Epithelial cell of prostate (primary cell): ENCODE results near the gene GTF2F1.
A peak's percentile ranks its signal among the peaks of the same experiment; 100 is the strongest.
"Not testable (repeated sequence)": the region's sequence is repeated elsewhere in the genome, so short reads cannot be mapped to it uniquely, and the experiment has no call there.

Experiments
- DNase-seq: peaks from one replicate; pipeline ENCODE4 v3.0.0-alpha.2; 2011; ENCODE audit warnings: low read depth, low spot score
- H3K27ac ChIP-seq: fragments of 450-650 bp; 2 replicates; pipeline ENCODE4 v1.5.1; 2017; ENCODE audit warnings: mild to moderate bottlenecking

Gene GTF2F1

GRCh38 chr19:6393074-6393982, at the start of gene GTF2F1:
Gene GTF2F1 (minus strand): TSS chr19:6393164. CDS start chr19:6392995, 169 bp downstream.
- peak within 1 kb of the TSS; percentile 78 for H3K27ac ChIP-seq
- DNase-seq = peak; percentile 36

- no peak for DNase-seq
- H3K27ac ChIP-seq = no peak overlapping the region
Observed at GRCh38 chr19:6442087-6442688, 49.2 kb upstream of the GTF2F1 start.

GRCh38 chr19:6440905-6441304, 47.9 kb upstream of the GTF2F1 start:
- no peak for DNase-seq
- no peak overlapping the region for H3K27ac ChIP-seq

GRCh38 chr19:6439743-6440142, 46.8 kb upstream of the GTF2F1 start:
- DNase-seq = no peak
- H3K27ac ChIP-seq = no peak overlapping the region

- H3K27ac ChIP-seq = no peak within 1 kb of the TSS
- no peak for DNase-seq
Observed at GRCh38 chr19:6433663-6434062, 40.7 kb upstream of the GTF2F1 start, which contains the start of gene SLC25A41. Gene SLC25A41 (minus strand): TSS chr19:6433763. CDS start chr19:6433693, 70 bp downstream.

DNA sequence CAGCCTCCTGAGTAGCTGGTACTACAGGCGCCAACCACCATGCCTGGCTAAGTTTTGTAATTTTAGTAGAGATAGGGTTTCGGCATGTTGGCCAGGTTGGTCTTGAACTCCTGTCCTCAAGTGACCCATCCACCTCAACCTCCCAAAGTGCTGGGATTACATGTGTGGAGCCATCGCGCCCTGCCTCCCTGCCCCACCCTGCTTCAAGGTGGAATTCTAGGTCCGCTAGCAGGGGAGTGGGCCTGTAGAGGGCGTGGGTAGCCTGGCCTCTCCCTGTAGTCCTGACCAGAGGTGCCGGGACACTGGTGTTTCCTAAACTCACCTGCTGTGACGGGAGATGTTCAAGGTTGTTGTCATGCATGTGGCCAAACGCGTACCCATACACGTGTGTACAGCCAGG, 40.2 kb upstream of the GTF2F1 start:
- DNase-seq = no peak
- no peak overlapping the region for H3K27ac ChIP-seq

- H3K27ac ChIP-seq = no peak overlapping the region
- DNase-seq = no peak
Observed at GRCh38 chr19:6431891-6432290, 38.9 kb upstream of the GTF2F1 start.

DNA sequence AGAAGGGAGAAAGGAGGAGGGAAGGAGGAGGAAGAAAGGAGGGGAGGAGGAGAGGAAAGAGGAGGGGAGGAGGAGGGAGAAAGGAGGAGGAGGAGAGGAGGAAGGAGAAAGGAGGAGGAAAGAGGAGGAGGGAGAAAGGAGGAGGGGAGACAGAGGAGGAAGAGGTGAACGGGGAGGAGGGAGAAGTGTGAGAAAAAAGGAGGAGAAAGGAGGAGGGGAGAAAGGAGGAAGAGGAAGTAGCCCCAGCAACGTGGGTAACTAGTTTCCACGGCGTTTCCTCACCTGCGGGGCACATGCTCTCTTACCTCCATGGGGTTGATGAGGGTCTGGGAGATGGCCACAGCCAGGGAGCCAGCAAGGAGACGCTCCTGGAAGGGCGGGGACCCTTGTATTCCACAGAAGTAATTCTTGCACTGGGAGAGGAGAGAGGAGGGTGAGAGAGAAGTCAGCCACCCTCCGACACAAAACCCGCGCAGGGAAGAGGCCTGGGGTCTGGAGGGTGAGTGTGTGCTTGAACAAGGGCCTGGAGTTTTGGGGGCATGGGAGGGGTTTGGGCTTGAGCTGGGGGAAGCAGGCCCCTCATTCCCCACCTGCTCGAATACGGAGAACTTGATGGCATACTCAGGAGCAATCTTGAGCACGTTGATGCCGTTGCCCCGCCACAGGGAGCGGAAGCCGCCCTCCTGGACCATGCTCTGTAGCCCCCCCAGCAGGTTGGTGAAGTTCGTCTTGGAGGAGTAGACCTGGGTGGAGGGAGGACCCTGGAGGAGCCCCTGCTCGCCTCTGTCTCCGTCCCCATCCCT, 36.7 kb upstream of the GTF2F1 start:
- DNase-seq = no peak
- no peak overlapping the region for H3K27ac ChIP-seq

GRCh38 chr19:6428692-6429418, 35.9 kb upstream of the GTF2F1 start:
- not testable (repeated sequence) for DNase-seq, H3K27ac ChIP-seq

DNA sequence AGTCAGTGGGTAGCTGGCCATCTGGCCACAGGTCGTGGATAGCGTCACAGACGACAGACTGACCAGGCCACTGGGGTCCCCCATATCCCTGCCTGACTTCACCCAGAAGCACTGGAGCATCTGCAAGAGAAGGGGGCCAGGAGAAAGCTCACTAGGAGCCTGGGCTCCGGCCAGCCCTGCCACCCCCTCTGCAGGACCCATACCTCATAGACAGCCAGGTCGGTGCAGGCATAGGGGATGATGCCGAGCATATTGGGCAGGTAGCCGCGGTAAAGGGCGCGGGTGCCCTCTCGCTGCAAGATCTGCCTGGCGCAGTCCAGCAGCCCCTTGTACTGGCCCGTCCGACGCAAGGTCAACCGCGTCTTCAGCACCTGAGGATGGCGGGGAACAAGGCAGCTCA, 34.2 kb upstream of the GTF2F1 start:
- no peak for DNase-seq
- H3K27ac ChIP-seq = no peak overlapping the region

- no peak for DNase-seq
- peak overlapping the region; percentile 59 for H3K27ac ChIP-seq
Observed at GRCh38 chr19:6425732-6426620, 33.0 kb upstream of the GTF2F1 start.

GRCh38 chr19:6424939-6425731, 32.2 kb upstream of the GTF2F1 start:
- peak; percentile 100 for DNase-seq
- H3K27ac ChIP-seq = peak overlapping the region; percentile 59

DNA sequence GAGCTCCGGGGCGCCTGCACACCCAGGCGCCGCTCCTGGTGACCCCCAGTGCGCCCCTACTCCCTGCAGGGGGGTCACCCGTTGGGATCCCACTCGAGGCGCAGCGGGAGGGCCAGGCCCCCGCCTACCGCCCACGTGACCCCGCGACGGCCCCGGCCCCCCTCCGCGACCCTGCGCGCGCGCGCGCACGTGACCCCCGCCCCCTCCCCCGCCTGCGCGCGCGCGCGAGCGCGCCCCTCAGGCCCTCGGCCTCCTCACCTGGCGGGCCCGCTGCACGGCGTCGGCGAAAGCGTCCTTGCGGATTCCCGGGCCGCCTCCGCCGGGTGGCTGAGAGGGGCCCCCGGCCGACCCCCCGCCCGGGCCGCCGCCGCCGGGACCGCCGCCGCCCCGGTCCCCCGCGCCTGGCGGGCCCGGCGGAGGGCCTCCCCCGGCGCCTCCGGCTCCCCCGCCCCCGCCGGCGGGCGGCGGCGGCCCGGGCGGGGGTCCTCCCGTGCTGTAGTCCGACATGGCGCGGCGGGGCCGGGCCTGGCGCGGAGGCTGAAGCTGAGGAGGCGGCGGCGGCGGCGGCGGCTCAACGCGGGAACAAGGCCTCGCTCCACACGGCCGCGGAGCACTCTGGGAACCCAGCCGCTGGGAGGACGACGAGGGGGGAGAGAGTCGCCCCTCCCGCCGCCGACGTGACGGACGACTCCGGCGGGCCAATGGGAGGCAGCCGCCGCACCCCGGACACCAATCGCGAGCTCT, 31.4 kb upstream of the GTF2F1 start, which contains the start of gene KHSRP:
Gene KHSRP (minus strand): TSS at position 617 of the 744 bp plus-strand sequence. CDS start 110 bp downstream, at position 507.
- DNase-seq = no peak
- peak within 1 kb of the TSS; percentile 59 for H3K27ac ChIP-seq

DNA sequence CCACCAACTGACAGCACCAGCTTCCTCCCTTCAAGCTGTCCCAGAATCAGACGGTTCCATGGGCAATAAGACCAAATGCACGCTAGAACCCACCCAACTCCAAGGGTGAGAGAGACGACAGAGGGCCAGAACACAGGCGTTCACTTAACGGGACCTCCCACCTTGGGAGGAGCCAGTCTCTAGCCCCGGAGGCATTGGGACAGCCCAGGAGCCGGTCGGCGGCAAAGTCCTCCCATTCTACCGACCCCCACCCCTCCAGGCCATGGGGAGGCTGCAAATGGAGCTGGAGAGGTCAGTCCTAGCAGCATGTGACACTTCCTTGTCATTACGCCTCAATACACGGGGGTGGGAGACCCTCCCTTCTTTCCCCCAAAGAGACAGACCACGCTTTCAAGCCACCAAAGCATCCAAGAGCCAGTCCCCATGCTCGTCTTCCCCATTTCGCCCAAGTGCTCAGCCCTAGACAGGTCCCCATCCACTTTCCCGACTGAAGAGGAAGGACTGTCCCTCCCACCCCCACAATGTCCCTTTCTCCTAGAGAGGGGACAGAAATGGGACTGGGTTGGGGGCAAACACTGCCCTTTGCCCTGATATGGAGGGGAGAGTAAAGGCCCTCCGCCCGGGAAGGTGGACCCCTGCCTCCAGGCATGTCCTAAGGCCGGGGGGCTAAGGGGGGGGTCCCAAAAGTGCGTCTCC, 30.7 kb upstream of the GTF2F1 start:
- peak overlapping the region; percentile 39 for H3K27ac ChIP-seq
- DNase-seq = peak; percentile 3

DNA sequence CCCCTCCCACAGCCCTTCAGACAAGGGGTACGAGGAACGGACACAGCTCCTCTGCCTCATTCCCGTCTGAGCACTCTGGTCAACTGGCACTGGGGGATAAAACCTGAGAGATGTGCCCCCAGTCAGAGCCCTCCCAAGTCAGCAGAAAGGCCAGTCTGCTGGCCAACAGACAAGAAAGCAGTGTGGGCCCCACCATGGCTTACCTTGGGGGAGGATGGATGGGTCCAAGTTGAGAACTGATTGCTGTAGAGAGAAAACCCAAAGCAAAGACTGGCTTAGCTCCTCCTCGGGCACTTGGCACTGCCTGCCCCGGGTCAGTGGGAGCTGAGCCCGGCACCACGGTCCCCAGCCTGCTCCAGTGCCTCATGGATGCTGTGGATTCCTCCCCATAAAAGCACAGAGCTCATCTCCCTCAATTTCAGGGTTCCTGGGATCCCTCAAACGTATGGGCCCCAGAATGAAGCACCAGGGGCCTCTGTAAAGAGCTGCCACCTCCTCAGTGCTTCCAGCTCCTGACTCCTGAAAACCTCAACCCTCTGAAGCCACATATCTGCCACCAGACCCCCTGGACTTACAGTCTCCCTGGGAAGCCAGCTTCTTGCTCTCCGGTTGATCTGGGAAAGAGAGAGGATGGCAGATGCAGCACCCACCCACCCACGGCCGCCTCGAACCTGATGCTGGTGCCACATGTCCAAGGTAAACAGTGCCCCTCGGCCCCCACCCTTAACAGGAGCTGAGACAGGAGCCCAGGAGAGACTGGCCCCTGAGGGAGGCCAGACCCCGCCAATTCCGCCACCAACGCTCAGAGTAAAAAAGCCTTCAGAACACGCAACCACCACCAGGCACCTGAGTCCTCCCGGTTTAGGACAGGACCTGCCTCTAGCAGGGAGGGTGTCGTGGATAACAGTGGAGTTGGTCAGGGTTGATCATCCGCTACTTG, 28.4 kb upstream of the GTF2F1 start:
- no peak overlapping the region for H3K27ac ChIP-seq
- DNase-seq = no peak

GRCh38 chr19:6418562-6418932, 25.6 kb upstream of the GTF2F1 start:
- no peak overlapping the region for H3K27ac ChIP-seq
- no peak for DNase-seq
